Measurements from ENCODE around the gene LIN9. TPM values are rescaled to one million over a fixed set of nuclear protein-coding genes. Genes with fewer than 3 reads are reported as not detected.

LIN9 gene
- total RNA-seq, 1 donor from 2014 or later, result 10.5 TPM

GRCh38 chr1:226287587-226287986 is 21.4 kb downstream of the LIN9 start:
- H3K36me3 Mint-ChIP-seq, result peaks cover 9% of the 10 kb centered on the region
- H3K27ac Mint-ChIP-seq, result no peak overlapping the region
- no peaks in the 10 kb centered on the region for H3K27me3 Mint-ChIP-seq

GRCh38 chr1:226281058-226281457 is 27.9 kb downstream of the LIN9 start:
- H3K27ac Mint-ChIP-seq, result no peak overlapping the region
- H3K4me3 Mint-ChIP-seq, result no peak overlapping the region
- H3K9me3 Mint-ChIP-seq, result no peaks in the 10 kb centered on the region
- TF ChIP-seq CTCF (conservative IDR thresholded peaks at IDR 0.05), result no peak
- peaks cover 28% of the 10 kb centered on the region for H3K36me3 Mint-ChIP-seq
- H3K27me3 Mint-ChIP-seq, result no peaks in the 10 kb centered on the region
- H3K4me1 Mint-ChIP-seq (ENCODE audit: unreplicated experiment), result no peaks in the 10 kb centered on the region
- DNase-seq (ENCODE audit: extremely low spot score, unreplicated experiment), result no peak

More at GRCh38 chr1:226287587-226287986, 21.4 kb downstream of the LIN9 start:
- Mint-ChIP-seq H3K4me3 (no peak overlapping the region), H3K9me3 (no peaks in the 10 kb centered on the region), H3K4me1 (ENCODE audit: unreplicated experiment) (no peaks in the 10 kb centered on the region)
- no peak for DNase-seq (ENCODE audit: extremely low spot score, unreplicated experiment)
- TF ChIP-seq CTCF (conservative IDR thresholded peaks at IDR 0.05), result no peak

GRCh38 chr1:226279498-226279897 is 29.5 kb downstream of the LIN9 start:
- no peak for TF ChIP-seq CTCF (conservative IDR thresholded peaks at IDR 0.05)
- peaks cover 26% of the 10 kb centered on the region for H3K36me3 Mint-ChIP-seq
- H3K4me1 Mint-ChIP-seq (ENCODE audit: unreplicated experiment), result no peaks in the 10 kb centered on the region
- H3K27me3 Mint-ChIP-seq, result no peaks in the 10 kb centered on the region
- H3K9me3 Mint-ChIP-seq, result no peaks in the 10 kb centered on the region
- H3K4me3 Mint-ChIP-seq, result no peak overlapping the region
- DNase-seq (ENCODE audit: extremely low spot score, unreplicated experiment), result no peak
- H3K27ac Mint-ChIP-seq, result no peak overlapping the region

GRCh38 chr1:226277897-226278296 is 31.1 kb downstream of the LIN9 start:
- no peaks in the 10 kb centered on the region for H3K27me3 Mint-ChIP-seq
- H3K27ac Mint-ChIP-seq, result no peak overlapping the region
- H3K9me3 Mint-ChIP-seq, result no peaks in the 10 kb centered on the region
- H3K36me3 Mint-ChIP-seq, result peaks cover 22% of the 10 kb centered on the region
- TF ChIP-seq CTCF (conservative IDR thresholded peaks at IDR 0.05), result no peak
- H3K4me1 Mint-ChIP-seq (ENCODE audit: unreplicated experiment), result peaks cover under 1% of the 10 kb centered on the region
- no peak overlapping the region for H3K4me3 Mint-ChIP-seq
- no peak for DNase-seq (ENCODE audit: extremely low spot score, unreplicated experiment)

GRCh38 chr1:226276987-226277386 is 32.0 kb downstream of the LIN9 start:
- H3K27ac Mint-ChIP-seq, result no peak overlapping the region
- peaks cover 26% of the 10 kb centered on the region for H3K36me3 Mint-ChIP-seq
- DNase-seq (ENCODE audit: extremely low spot score, unreplicated experiment), result no peak
- H3K4me1 Mint-ChIP-seq (ENCODE audit: unreplicated experiment), result peaks cover 5% of the 10 kb centered on the region
- no peaks in the 10 kb centered on the region for H3K27me3 Mint-ChIP-seq
- TF ChIP-seq CTCF (conservative IDR thresholded peaks at IDR 0.05), result no peak
- no peaks in the 10 kb centered on the region for H3K9me3 Mint-ChIP-seq
- no peak overlapping the region for H3K4me3 Mint-ChIP-seq

Measured in type B pancreatic cell (in vitro differentiated cells).